Thyroid gland (tissue), 4 donors: Measurements from ENCODE around the gene GPD1L.

Source experiments
- POLR2A ChIP-seq, 2 donors: fragments of 450-650 bp; IDR thresholded peaks; one replicate each; pipeline ENCODE4 v1.6.1; 2017; ENCODE audit warnings: antibody characterized with exemption in 2 of 2, mild to moderate bottlenecking in 2 of 2, moderate library complexity in 1 of 2
- TF ChIP-seq, protein P1 (sequence below), 6 experiments: fragments of 200-600 bp in 3 of 6; fragments of 450-650 bp in 3 of 6; sonication (generic) in 3 of 6; IDR thresholded peaks; one replicate each; pipeline ENCODE4 v1.5.1; 2016 to 2019; ENCODE audit warnings: antibody characterized with exemption in 6 of 6, mild to moderate bottlenecking in 2 of 6, inconsistent platforms in 1 of 6, moderate library complexity in 1 of 6

- TF ChIP-seq, protein P1, sequence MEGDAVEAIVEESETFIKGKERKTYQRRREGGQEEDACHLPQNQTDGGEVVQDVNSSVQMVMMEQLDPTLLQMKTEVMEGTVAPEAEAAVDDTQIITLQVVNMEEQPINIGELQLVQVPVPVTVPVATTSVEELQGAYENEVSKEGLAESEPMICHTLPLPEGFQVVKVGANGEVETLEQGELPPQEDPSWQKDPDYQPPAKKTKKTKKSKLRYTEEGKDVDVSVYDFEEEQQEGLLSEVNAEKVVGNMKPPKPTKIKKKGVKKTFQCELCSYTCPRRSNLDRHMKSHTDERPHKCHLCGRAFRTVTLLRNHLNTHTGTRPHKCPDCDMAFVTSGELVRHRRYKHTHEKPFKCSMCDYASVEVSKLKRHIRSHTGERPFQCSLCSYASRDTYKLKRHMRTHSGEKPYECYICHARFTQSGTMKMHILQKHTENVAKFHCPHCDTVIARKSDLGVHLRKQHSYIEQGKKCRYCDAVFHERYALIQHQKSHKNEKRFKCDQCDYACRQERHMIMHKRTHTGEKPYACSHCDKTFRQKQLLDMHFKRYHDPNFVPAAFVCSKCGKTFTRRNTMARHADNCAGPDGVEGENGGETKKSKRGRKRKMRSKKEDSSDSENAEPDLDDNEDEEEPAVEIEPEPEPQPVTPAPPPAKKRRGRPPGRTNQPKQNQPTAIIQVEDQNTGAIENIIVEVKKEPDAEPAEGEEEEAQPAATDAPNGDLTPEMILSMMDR (IDR thresholded peaks at IDR 0.05): no peak
- no peak for TF ChIP-seq POLR2A (IDR thresholded peaks at IDR 0.05)
Measured at GRCh38 chr3:32180141-32180784, 73.8 kb downstream of the GPD1L start.
